HG02970 (cell line): ENCODE measurements around the gene NOSIP.

ENCODE experiments used
- ATAC-seq: cut with Tn5 transposase; IDR thresholded peaks from one replicate; pipeline ENCODE4 v1.9.1; 2021; ENCODE audit warnings: mild to moderate bottlenecking, moderate library complexity, moderate number of reproducible peaks; ENCODE audit not compliant: unreplicated experiment, low FRiP score

The NOSIP gene

DNA sequence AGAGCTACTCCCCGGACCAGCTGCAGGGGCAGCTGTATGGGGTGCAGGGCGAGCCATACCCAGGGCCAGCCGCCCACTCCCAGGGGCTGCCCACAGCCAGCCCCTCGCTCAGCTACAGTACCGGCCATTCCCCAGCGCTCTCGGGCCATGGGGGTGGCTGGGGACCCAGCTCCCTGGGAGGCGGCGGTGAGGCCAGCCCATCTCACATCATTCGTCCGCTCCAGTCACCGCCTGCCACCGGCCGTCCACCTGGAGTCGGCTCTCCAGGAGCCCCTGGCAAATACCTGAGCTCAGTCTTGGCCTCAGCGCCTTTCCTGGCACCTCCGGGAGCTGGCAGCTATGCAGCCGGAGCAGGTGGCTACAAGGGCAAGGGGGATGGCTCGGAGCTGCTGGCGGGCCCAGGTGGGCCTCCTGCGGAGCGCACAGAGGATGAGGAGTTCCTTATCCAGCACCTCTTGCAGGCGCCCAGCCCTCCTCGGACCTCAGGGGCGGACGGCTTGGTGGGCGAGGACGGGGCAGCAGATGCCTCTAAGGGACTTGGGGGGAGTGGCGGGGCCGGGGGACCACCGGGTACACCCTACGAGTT is 15.6 kb upstream of the NOSIP start:
- no peak for ATAC-seq

- ATAC-seq: no peak
Measured at GRCh38 chr19:49594993-49595818, 14.8 kb upstream of the NOSIP start.

GRCh38 chr19:49594157-49594992 is 14.0 kb upstream of the NOSIP start:
- ATAC-seq: no peak

GRCh38 chr19:49593233-49594113 is 13.1 kb upstream of the NOSIP start:
- peak; percentile 46 for ATAC-seq

GRCh38 chr19:49592486-49593232 is 12.3 kb upstream of the NOSIP start:
- no peak for ATAC-seq

DNA sequence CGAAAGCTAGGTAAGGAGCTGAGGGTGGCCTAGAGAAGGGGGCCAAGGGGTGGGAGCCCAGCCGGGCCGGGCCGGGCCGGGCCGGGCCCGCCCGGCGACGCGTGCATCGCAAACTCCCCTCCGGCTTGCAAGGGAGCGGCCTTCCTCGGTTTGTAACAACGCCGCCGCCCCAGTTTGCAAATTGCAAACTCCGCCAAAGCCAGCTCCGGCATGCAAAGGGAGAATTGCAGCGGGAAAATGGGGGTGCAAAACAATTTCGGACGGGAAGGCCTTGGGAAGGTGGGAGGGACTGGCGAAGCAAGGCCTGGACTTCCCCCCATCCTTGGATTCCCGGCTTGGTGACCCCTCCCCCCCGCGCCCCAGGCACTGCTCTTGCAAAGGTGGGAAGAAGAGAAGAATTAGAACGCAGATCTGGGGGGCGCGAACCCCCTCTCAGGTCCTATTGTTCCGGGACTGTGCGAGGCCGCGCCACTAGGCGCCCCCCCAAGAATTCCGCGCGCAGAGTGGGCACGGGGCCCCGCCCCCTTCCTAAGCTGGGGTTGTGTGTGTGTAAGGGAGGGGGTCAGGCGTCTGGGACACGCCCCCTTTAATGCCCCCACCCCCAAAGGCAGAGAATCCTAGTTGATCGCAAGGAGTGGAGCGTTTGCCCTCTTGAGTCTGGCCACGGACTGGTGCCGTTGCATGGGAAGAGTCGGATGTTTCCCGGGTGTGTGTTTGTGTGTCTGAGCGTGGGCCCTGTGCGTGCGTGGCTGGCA is 11.6 kb upstream of the NOSIP start:
- no peak for ATAC-seq

DNA sequence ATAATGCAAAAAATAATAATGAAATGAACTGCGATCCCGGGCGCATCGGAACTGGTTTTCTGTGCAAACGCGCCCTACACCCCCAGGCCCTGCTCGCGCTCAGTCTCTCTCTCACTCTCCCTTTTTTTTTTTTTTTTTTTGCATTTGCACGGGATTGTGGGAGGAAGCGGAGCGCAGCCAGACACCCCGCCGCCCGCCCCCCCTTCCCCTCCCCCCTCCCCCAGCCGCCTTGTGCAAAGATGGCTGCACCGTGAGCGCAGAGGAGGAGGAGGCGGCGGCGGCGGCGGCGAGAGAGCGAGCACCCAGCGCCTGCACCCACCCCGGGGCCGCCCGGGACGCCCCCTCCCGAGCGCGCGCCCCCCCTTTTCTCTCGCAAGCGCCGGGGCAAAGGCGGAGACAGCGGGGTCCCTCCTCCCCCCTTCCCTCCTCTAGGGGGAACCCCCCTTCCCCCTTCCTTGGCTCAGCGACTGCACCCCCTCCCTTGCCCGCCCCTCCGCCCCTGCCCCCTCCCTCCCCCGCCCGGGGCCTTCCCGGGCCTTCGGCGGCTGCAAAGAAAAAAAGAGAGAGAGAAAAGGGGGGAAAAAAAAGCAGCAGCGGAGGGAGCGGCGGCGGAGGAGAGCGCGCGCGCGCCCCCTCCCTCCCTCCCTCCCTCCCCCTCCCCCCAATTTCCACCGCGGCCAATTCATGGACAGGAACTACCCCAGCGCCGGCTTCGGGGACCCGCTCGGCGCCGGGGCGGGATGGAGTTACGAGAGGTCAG is 10.8 kb upstream of the NOSIP start, which contains the start of gene PRR12:
Gene PRR12, plus strand, starts transcription at position 212 of the 760 bp plus-strand sequence. Its CDS starts 473 bp downstream, at position 685.
- ATAC-seq: no peak

DNA sequence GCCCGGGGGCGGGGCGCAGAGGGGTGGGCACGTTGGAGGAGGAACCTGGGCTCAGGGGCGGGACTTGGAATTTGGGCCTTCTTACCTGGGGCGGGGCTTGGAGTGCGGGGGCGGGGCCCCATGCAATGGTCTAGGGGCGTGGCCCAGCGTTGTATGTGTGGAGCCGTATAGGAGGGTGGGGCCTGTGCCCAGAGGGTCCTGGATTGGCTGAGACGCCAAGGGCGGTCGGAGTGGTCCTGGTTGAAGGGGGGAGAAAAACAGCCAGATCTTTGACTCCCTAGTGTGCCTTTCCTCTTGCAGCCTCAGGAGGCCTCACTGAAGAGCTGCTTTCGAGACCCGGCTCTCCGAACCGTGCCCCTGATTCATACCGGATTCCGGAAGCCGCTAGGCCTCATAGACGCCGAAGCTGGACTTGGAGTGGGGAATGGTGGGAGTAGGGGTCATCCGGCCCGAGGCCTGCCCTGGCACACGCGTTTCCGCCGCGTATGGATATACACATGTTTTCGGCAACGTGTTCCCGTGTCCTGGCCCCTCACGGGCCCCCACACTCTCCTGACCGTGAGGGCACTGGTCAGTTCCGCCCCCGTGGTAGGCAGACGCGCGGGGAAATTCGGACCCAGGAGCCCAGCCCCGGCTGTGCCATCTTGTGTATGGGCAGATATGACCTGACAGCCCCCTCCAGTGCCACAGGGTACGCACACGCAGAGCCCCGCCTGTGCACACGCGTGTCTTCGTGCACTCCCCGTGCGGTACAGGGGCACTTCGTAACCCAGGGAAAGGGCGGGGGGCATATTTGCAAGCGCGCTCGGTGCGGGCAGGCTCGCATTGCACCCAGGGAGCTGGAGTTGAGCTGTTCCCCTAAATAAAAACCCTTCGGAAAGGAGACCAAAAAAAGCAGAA is 10.0 kb upstream of the NOSIP start:
- ATAC-seq: peak; percentile 59

- no peak for ATAC-seq
Measured at GRCh38 chr19:49589502-49589905, 9.1 kb upstream of the NOSIP start.

GRCh38 chr19:49588365-49589122 is 8.2 kb upstream of the NOSIP start:
- ATAC-seq: no peak

GRCh38 chr19:49587227-49587626 is 6.9 kb upstream of the NOSIP start:
- no peak for ATAC-seq

GRCh38 chr19:49585023-49585422 is 4.7 kb upstream of the NOSIP start:
- ATAC-seq: no peak

DNA sequence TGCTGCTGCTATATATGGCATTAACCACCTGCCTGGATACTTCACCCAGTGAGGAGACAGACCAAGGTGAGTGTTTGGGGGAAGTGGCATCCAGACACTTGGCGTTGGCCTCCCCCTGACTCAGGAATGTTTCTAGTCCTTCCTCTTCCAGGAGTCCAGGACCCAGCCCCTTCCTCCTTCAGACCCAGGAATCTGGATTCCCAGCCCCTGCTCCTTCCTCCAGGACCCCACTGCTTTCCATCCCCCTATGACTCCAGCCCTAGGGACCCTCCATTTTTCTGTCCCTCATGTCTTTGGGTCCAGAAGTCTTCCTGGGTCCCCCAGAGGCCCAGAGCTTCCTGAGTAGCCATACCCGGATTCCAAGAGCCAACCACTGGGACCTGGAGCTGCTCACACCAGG is 2.9 kb upstream of the NOSIP start:
- ATAC-seq: no peak

GRCh38 chr19:49581007-49581508 is 702 bp upstream of the NOSIP start, which contains the start of gene PRRG2:
Gene PRRG2 (plus strand): TSS chr19:49581316. CDS start chr19:49583220, 1,904 bp downstream.
- ATAC-seq: no peak

DNA sequence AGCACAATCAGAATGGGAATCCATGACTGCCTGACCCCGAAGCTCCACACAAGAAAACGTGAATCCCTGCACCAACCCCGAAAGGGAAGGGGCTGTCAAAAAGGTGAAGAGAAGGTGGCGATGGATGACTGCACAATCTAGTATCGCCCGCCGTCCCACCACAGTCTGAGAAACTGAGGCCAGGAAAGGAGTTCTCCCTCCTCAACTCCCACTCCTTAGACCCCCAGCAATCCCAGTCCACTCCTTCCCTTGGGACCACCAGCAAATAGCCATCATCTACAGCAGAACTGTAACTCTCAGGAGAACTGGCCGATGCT is 451 bp downstream of the NOSIP start:
- ATAC-seq: no peak

DNA sequence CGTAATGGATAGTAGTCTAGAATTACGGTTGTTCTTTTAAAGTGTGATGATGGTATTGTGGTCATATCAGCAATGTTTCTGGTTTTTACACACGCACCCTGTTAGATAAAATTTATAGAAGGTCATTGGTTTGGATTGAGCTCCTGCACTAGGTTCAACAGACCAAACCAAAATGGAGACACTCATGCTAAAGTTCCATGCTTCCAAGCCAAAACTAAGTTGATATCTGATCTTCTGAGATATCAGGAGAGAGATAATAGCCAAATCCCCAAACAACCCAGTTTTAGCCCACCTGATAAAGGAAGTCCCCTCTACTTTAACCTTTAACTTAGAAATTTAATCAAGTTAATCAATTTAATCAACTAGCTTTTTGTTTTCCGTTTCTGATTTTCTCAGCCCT is 1.2 kb downstream of the NOSIP start:
- no peak for ATAC-seq
